Measurements from ENCODE around the gene MGAT4A.

Gene MGAT4A

GRCh38 chr2:98588880-98589431 is 142.0 kb downstream of the MGAT4A start:
- no peak overlapping the region for H3K4me3 ChIP-seq (ENCODE audit: low read depth, low read length)
- TF ChIP-seq POLR2A (IDR thresholded peaks at IDR 0.05; ENCODE audit: extremely low read depth, insufficient read length) (no peak), MYC (IDR thresholded peaks at IDR 0.05; ENCODE audit: low read depth, low read length) (no peak), CTCF (IDR thresholded peaks at IDR 0.05; ENCODE audit: low read depth, low read length) (no peak), MAX (IDR thresholded peaks at IDR 0.05; ENCODE audit: low read depth, low read length) (no peak)

GRCh38 chr2:98586551-98587140 is 144.3 kb downstream of the MGAT4A start:
- no peak overlapping the region for H3K4me3 ChIP-seq (ENCODE audit: low read depth, low read length)
- TF ChIP-seq MYC (IDR thresholded peaks at IDR 0.05; ENCODE audit: low read depth, low read length) = no peak
- no peak for TF ChIP-seq CTCF (IDR thresholded peaks at IDR 0.05; ENCODE audit: low read depth, low read length)
- TF ChIP-seq POLR2A (IDR thresholded peaks at IDR 0.05; ENCODE audit: extremely low read depth, insufficient read length) = no peak
- no peak for TF ChIP-seq MAX (IDR thresholded peaks at IDR 0.05; ENCODE audit: low read depth, low read length)
- DNase-seq (ENCODE audit: low read depth) = no peak

More at GRCh38 chr2:98588880-98589431, 142.0 kb downstream of the MGAT4A start:
- DNase-seq (ENCODE audit: low read depth) = no peak

GRCh38 chr2:98585386-98585785 is 145.5 kb downstream of the MGAT4A start:
- no peak for DNase-seq (ENCODE audit: low read depth)
- H3K4me3 ChIP-seq (ENCODE audit: low read depth, low read length) = no peak overlapping the region
- TF ChIP-seq MYC (IDR thresholded peaks at IDR 0.05; ENCODE audit: low read depth, low read length) (no peak), POLR2A (IDR thresholded peaks at IDR 0.05; ENCODE audit: extremely low read depth, insufficient read length) (no peak), MAX (IDR thresholded peaks at IDR 0.05; ENCODE audit: low read depth, low read length) (no peak), CTCF (IDR thresholded peaks at IDR 0.05; ENCODE audit: low read depth, low read length) (no peak)

GRCh38 chr2:98583816-98584618 is 146.9 kb downstream of the MGAT4A start:
- DNase-seq (ENCODE audit: low read depth) = no peak
- H3K4me3 ChIP-seq (ENCODE audit: low read depth, low read length) = no peak overlapping the region
- TF ChIP-seq POLR2A (IDR thresholded peaks at IDR 0.05; ENCODE audit: extremely low read depth, insufficient read length) (no peak), MAX (IDR thresholded peaks at IDR 0.05; ENCODE audit: low read depth, low read length) (no peak), MYC (IDR thresholded peaks at IDR 0.05; ENCODE audit: low read depth, low read length) (no peak), CTCF (IDR thresholded peaks at IDR 0.05; ENCODE audit: low read depth, low read length) (no peak)

- no peak for TF ChIP-seq CTCF (IDR thresholded peaks at IDR 0.05; ENCODE audit: low read depth, low read length)
- TF ChIP-seq POLR2A (IDR thresholded peaks at IDR 0.05; ENCODE audit: extremely low read depth, insufficient read length) = no peak
- TF ChIP-seq MYC (IDR thresholded peaks at IDR 0.05; ENCODE audit: low read depth, low read length) = no peak
- TF ChIP-seq MAX (IDR thresholded peaks at IDR 0.05; ENCODE audit: low read depth, low read length) = no peak
- DNase-seq (ENCODE audit: low read depth) = no peak
- H3K4me3 ChIP-seq (ENCODE audit: low read depth, low read length) = no peak overlapping the region
These were observed 147.7 kb downstream of the MGAT4A start for GRCh38 chr2:98583276-98583675.
